Esophagus squamous epithelium (tissue), 4 donors: ENCODE results near the gene EGFR.

Experiments used
- CTCF ChIP-seq, 6 experiments: fragments of 450-650 bp in 4 of 6; fragments of 200-600 bp in 2 of 6; sonication (generic) in 2 of 6; IDR thresholded peaks; one replicate each; pipeline ENCODE4 v1.5.1; 2016 to 2019; ENCODE audit warnings: antibody characterized with exemption in 6 of 6, mild to moderate bottlenecking in 4 of 6, moderate library complexity in 4 of 6
- POLR2A ChIP-seq, 4 donors: fragments of 450-650 bp; IDR thresholded peaks; one replicate each; pipeline ENCODE4 v1.6.1; 2017; ENCODE audit warnings: antibody characterized with exemption in 4 of 4, mild to moderate bottlenecking in 4 of 4, moderate library complexity in 3 of 4

DNA sequence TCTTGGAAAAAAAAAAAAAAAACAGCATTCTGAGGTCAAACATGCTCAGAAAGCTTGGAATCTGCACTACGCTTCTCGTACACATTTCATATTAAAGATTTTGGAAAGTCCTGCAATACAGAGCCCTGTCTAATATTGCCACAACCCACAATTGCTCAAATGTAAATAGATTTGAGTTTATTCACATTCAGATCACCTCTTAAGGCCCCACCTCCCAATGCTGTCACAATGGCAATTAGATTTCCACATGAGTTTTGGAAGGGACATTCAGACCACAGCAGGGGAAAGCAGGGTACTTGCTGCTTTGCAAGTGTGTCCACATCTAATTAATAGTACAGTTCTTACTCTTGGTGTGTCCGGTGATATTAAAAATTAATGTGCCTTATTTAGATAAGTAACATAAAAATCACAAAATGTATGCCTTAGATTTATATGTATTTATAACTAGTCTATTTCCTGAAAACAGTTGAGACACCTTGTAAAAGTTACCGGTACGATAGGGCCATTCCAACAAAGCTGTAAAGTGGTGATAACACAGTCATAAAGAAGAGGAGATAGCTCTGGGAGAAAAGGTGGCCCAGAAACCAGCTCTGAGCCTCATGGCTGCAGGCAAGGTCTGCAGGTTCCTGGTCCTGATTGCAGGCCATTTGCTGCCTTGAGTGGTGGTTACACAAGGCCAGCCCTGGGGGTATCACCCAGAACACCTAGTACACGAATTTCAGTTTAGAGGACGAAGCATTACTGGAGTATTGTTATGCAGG, 27.9 kb downstream of the EGFR start:
- TF ChIP-seq CTCF (IDR thresholded peaks at IDR 0.05) (no peak), POLR2A (IDR thresholded peaks at IDR 0.05) (no peak)
